Hepatocyte (in vitro differentiated cells): Measurements from ENCODE around the gene ORC3. TPM values are rescaled to one million over a fixed set of nuclear protein-coding genes. Genes with fewer than 3 reads are reported as not detected.

ENCODE experiments used
- DNase-seq: peaks from one replicate; pipeline ENCODE4 v3.0.0-alpha.2; 2016; ENCODE audit warnings: low spot score
- H2AFZ ChIP-seq: fragments of 200-600 bp; sonication (generic); 2 replicates; pipeline ENCODE4 v1.6.0; 2016; ENCODE audit warnings: antibody characterized with exemption, mild to moderate bottlenecking
- H3K27ac ChIP-seq: fragments of 200-600 bp; sonication (generic); 2 replicates; pipeline ENCODE4 v1.5.1; 2016; ENCODE audit warnings: mild to moderate bottlenecking
- H3K27me3 ChIP-seq: fragments of 200-600 bp; sonication (generic); 2 replicates; pipeline ENCODE4 v1.6.1; 2016
- H3K36me3 ChIP-seq: fragments of 200-600 bp; sonication (generic); replicated peaks from 2 replicates; pipeline ENCODE4 v1.5.1; 2016; ENCODE audit warnings: low read depth; ENCODE audit not compliant: insufficient read depth
- H3K4me1 ChIP-seq: fragments of 200-600 bp; sonication (generic); 2 replicates; pipeline ENCODE4 v1.5.1; 2016; ENCODE audit warnings: mild to moderate bottlenecking, moderate library complexity; ENCODE audit not compliant: insufficient read depth
- H3K4me2 ChIP-seq: fragments of 200-600 bp; sonication (generic); 2 replicates; pipeline ENCODE4 v1.6.0; 2016
- H3K4me3 ChIP-seq: fragments of 200-600 bp; sonication (generic); 2 replicates; pipeline ENCODE4 v1.5.1; 2016; ENCODE audit warnings: mild to moderate bottlenecking
- H3K79me2 ChIP-seq: fragments of 200-600 bp; sonication (generic); 2 replicates; pipeline ENCODE4 v1.6.0; 2017; ENCODE audit warnings: mild to moderate bottlenecking
- H3K9me2 ChIP-seq: fragments of 200-600 bp; sonication (generic); replicated peaks from 2 replicates; pipeline ENCODE4 v1.6.0; 2017; ENCODE audit warnings: mild to moderate bottlenecking; ENCODE audit not compliant: insufficient read depth
- H3K9me3 ChIP-seq: fragments of 200-600 bp; sonication (generic); 2 replicates; pipeline ENCODE4 v1.5.1; 2016; ENCODE audit warnings: low read depth, mild to moderate bottlenecking
- H4K20me1 ChIP-seq: fragments of 200-600 bp; sonication (generic); 2 replicates; pipeline ENCODE4 v1.6.0; 2016; ENCODE audit warnings: mild to moderate bottlenecking; ENCODE audit not compliant: insufficient read depth, poor library complexity, severe bottlenecking
- EZH2 ChIP-seq: fragments of 200-600 bp; sonication (generic); IDR thresholded peaks from 2 replicates; pipeline ENCODE4 v1.6.1; 2016; ENCODE audit warnings: antibody characterized with exemption, mild to moderate bottlenecking, borderline replicate concordance
- WGBS: methylation state at CpG from one replicate; pipeline ENCODE4 v1.1.6; 2016; ENCODE audit warnings: low lambda C conversion rate; ENCODE audit errors: missing lambda C conversion rate; 5-methylcytosine and 5-hydroxymethylcytosine counted together
- polyA plus RNA-seq: library from polyadenylated mRNA; unstranded; fragments of >200 nt; fragmentation: Nextera tagmentation; extraction: Ambion mirVana; gene quantifications from 2 replicates; pipeline ENCODE4 v1.2.1, GENCODE V29; 2016
- total RNA-seq: library from RNA; depleted of rRNA; stranded (reverse); fragments of >200 nt; gene quantifications from 2 replicates; pipeline ENCODE4 v1.2.3, GENCODE V29; 2014

The ORC3 gene
- total and polyA plus RNA-seq, 2 experiments from 2014 or later = 19.6 to 24.2 TPM

- WGBS = 80% methylated on average over 2 of the region's 2 CpGs
- no peaks in the 10 kb centered on the region for H4K20me1 ChIP-seq
- no peak for DNase-seq
- no peaks in the 10 kb centered on the region for H3K9me2 ChIP-seq
- H3K4me1 ChIP-seq = no peaks in the 10 kb centered on the region
- no peaks in the 10 kb centered on the region for H3K27me3 ChIP-seq
- H3K9me3 ChIP-seq = no peaks in the 10 kb centered on the region
- H3K79me2 ChIP-seq = no peaks in the 10 kb centered on the region
- no peak for TF ChIP-seq EZH2
- H3K27ac ChIP-seq = no peak overlapping the region
- no peak overlapping the region for H2AFZ ChIP-seq
- H3K4me3 ChIP-seq = no peak overlapping the region
- no peaks in the 10 kb centered on the region for H3K36me3 ChIP-seq
- H3K4me2 ChIP-seq = no peak overlapping the region
These were observed 124.3 kb downstream of the ORC3 start for GRCh38 chr6:87714093-87714842.

Other genes starting within 250 kb of the ORC3 start
- gene C6orf163, start 245.3 kb upstream of the ORC3 start, total RNA-seq = 1.3 and 2.5 TPM in 2 replicates
- 0.64 TPM in 2 replicates for gene C6orf163, start 245.3 kb upstream of the ORC3 start, polyA plus RNA-seq
- gene CFAP206, start 182.2 kb upstream of the ORC3 start, total RNA-seq = 0.08 and 0.20 TPM in 2 replicates
- 0.38 TPM in 1 of 2 replicates, not detected in the other for gene CFAP206, start 182.2 kb upstream of the ORC3 start, polyA plus RNA-seq
- 26.2 and 28.3 TPM in 2 replicates for gene SLC35A1, start 117.2 kb upstream of the ORC3 start, total RNA-seq
- gene SLC35A1, start 117.2 kb upstream of the ORC3 start, polyA plus RNA-seq = 20.1 and 30.3 TPM in 2 replicates
- 53.2 and 55.7 TPM in 2 replicates for gene RARS2, start 148 bp upstream of the ORC3 start, total RNA-seq
- gene RARS2, start 148 bp upstream of the ORC3 start, polyA plus RNA-seq = 64.2 and 75.0 TPM in 2 replicates
- 12.7 and 24.2 TPM in 2 replicates for gene AKIRIN2, start 112.1 kb downstream of the ORC3 start, total RNA-seq
- gene AKIRIN2, start 112.1 kb downstream of the ORC3 start, polyA plus RNA-seq = 39.9 and 49.6 TPM in 2 replicates